Neuronal stem cell (in vitro differentiated cells): Measurements from ENCODE around the gene C1QTNF12.

Experiments used
- DNase-seq: peaks from one replicate; pipeline ENCODE4 v3.0.0-alpha.2; 2013; ENCODE audit warnings: low spot score
- H2AFZ ChIP-seq: one replicate; pipeline ENCODE4 v1.6.1; 2013; ENCODE audit warnings: mild to moderate bottlenecking, low read length, inconsistent platforms
- H2AK5ac ChIP-seq: 2 replicates; pipeline ENCODE4 v1.6.1; 2013; ENCODE audit warnings: low read depth, mild to moderate bottlenecking, inconsistent platforms, low read length, moderate library complexity, mixed read lengths
- H2BK120ac ChIP-seq: 2 replicates; pipeline ENCODE4 v1.6.1; 2013; ENCODE audit warnings: low read depth, mild to moderate bottlenecking, inconsistent platforms, low read length, moderate library complexity, mixed read lengths
- H2BK12ac ChIP-seq: one replicate; pipeline ENCODE4 v1.6.1; 2013; ENCODE audit warnings: low read length, inconsistent platforms
- H2BK15ac ChIP-seq: 2 replicates; pipeline ENCODE4 v1.6.1; 2013; ENCODE audit warnings: mild to moderate bottlenecking, low read length, inconsistent platforms, mixed read lengths
- H2BK5ac ChIP-seq: one replicate; pipeline ENCODE4 v1.6.1; 2013; ENCODE audit warnings: inconsistent platforms, mild to moderate bottlenecking, low read length, moderate library complexity
- H3K14ac ChIP-seq: one replicate; pipeline ENCODE4 v1.6.1; 2013; ENCODE audit warnings: low read length, inconsistent platforms
- H3K18ac ChIP-seq: 2 replicates; pipeline ENCODE4 v1.6.1; 2013; ENCODE audit warnings: low read length, inconsistent platforms
- H3K23ac ChIP-seq: 2 replicates; pipeline ENCODE4 v1.6.1; 2013; ENCODE audit warnings: low read depth, mild to moderate bottlenecking, mixed read lengths, low read length, inconsistent platforms; ENCODE audit not compliant: poor library complexity
- H3K27ac ChIP-seq: replicated peaks from 3 replicates; pipeline ENCODE4 v1.5.1; 2013; ENCODE audit warnings: low read length, inconsistent platforms
- H3K27me3 ChIP-seq, 3 experiments: 2 replicates each; pipeline ENCODE4 v1.6.1; 2013; ENCODE audit warnings: low read length in 3 of 3, mild to moderate bottlenecking in 2 of 3, inconsistent platforms in 1 of 3, low read depth in 1 of 3, mixed read lengths in 1 of 3, moderate library complexity in 1 of 3; ENCODE audit not compliant: control insufficient read depth in 3 of 3, insufficient read depth in 3 of 3
- H3K36me3 ChIP-seq, 2 donors: replicated peaks in 1 of 2; 2 replicates each; pipeline ENCODE4 v1.6.1; 2013; ENCODE audit warnings: low read length in 2 of 2; ENCODE audit not compliant: control insufficient read depth in 2 of 2, insufficient read depth in 2 of 2
- H3K4ac ChIP-seq: 2 replicates; pipeline ENCODE4 v1.6.1; 2013; ENCODE audit warnings: inconsistent platforms, mild to moderate bottlenecking, low read length, moderate library complexity
- H3K4me1 ChIP-seq, 2 donors: 1 replicate in 1 of 2; 2 replicates in 1 of 2; pipeline ENCODE4 v1.6.1; 2013; ENCODE audit warnings: low read length in 2 of 2, low read depth in 1 of 2; ENCODE audit not compliant: control insufficient read depth in 2 of 2, insufficient read depth in 1 of 2
- H3K4me2 ChIP-seq: one replicate; pipeline ENCODE4 v1.6.1; 2013; ENCODE audit warnings: mild to moderate bottlenecking, low read length, inconsistent platforms; ENCODE audit not compliant: insufficient read depth, poor library complexity, severe bottlenecking
- H3K4me3 ChIP-seq, 2 donors: 2 replicates each; pipeline ENCODE4 v1.5.1; 2013; ENCODE audit warnings: low read length in 2 of 2, mild to moderate bottlenecking in 2 of 2, inconsistent platforms in 1 of 2, moderate library complexity in 1 of 2
- H3K79me1 ChIP-seq: one replicate; pipeline ENCODE4 v1.6.1; 2013; ENCODE audit warnings: low read depth, mild to moderate bottlenecking, inconsistent platforms, low read length, moderate library complexity
- H3K9ac ChIP-seq: one replicate; pipeline ENCODE4 v1.6.1; 2013; ENCODE audit warnings: mild to moderate bottlenecking, low read depth, low read length, inconsistent platforms; ENCODE audit not compliant: poor library complexity
- H3K9me3 ChIP-seq, 2 donors: replicated peaks in 1 of 2; 2 replicates each; pipeline versions ENCODE3 to v1.6.1; 2013; ENCODE audit warnings: low read length in 2 of 2, mild to moderate bottlenecking in 2 of 2, inconsistent platforms in 1 of 2, low read depth in 1 of 2, mixed read lengths in 1 of 2, moderate library complexity in 1 of 2; ENCODE audit not compliant: control insufficient read depth in 2 of 2, insufficient read depth in 1 of 2
- H4K8ac ChIP-seq: one replicate; pipeline ENCODE4 v1.6.1; 2013; ENCODE audit warnings: low read depth, mild to moderate bottlenecking, inconsistent platforms, low read length, moderate library complexity
- H4K91ac ChIP-seq: one replicate; pipeline ENCODE4 v1.6.1; 2013; ENCODE audit warnings: low read length, low read depth, mild to moderate bottlenecking, inconsistent platforms; ENCODE audit not compliant: poor library complexity
- WGBS, 2 donors: extraction: QIAGEN DNeasy Blood & Tissue Kit; methylation state at CpG; one replicate each; pipeline ENCODE4 v1.1.7; 2013; ENCODE audit warnings: missing lambda C conversion rate in 2 of 2, mixed read lengths in 1 of 2; ENCODE audit not compliant: insufficient read length in 2 of 2, insufficient replicate concordance in 1 of 2; ENCODE audit errors: extremely low coverage in 2 of 2; 5-methylcytosine and 5-hydroxymethylcytosine counted together

Gene C1QTNF12

GRCh38 chr1:1204425-1204920, 42.0 kb downstream of the C1QTNF12 start:
- Histone ChIP-seq H3K27me3 (peaks cover 0 to 39% (median 28%) of the 10 kb centered on the region in 3 experiments), H2BK12ac (no peak overlapping the region), H2AK5ac (peak overlapping the region; percentile 96), H3K36me3 (no peaks in the 10 kb centered on the region), H2BK5ac (peak overlapping the region; percentile 39), H3K4ac (no peak overlapping the region), H3K18ac (peak overlapping the region; percentile 8), H3K4me3 (no peak overlapping the region), H3K4me1 (peaks cover 8 to 17% of the 10 kb centered on the region in 2 donors), H2BK15ac (peak overlapping the region; percentile 89), H3K9me3 (no peaks in the 10 kb centered on the region), H3K27ac (no peak overlapping the region), H3K79me1 (peaks cover 3% of the 10 kb centered on the region), H3K23ac (no peak overlapping the region), H4K8ac (no peak overlapping the region), H2AFZ (no peak overlapping the region), H3K4me2 (no peak overlapping the region), H3K9ac (no peak overlapping the region), H3K14ac (peak overlapping the region; percentile 56), H2BK120ac (no peak overlapping the region), H4K91ac (no peak overlapping the region)
- no peak for DNase-seq
- no CpG with 5 or more reads among the region's 8 CpGs for WGBS, 2 donors

- Histone ChIP-seq H2BK5ac (peak overlapping the region; percentile 39), H3K14ac (peak overlapping the region; percentile 56), H3K27me3 (peaks cover 0 to 39% (median 28%) of the 10 kb centered on the region in 3 experiments), H2BK15ac (peak overlapping the region; percentile 89), H3K4ac (no peak overlapping the region), H3K4me2 (no peak overlapping the region), H3K36me3 (no peaks in the 10 kb centered on the region), H3K4me1 (peaks cover 8 to 18% of the 10 kb centered on the region in 2 donors), H3K79me1 (peaks cover 3% of the 10 kb centered on the region), H3K9ac (no peak overlapping the region), H4K8ac (no peak overlapping the region), H3K4me3 (no peak overlapping the region), H4K91ac (no peak overlapping the region), H3K27ac (no peak overlapping the region), H3K9me3 (no peaks in the 10 kb centered on the region), H3K23ac (peak overlapping the region; percentile 34), H2BK120ac (no peak overlapping the region), H3K18ac (peak overlapping the region; percentile 64), H2BK12ac (peak overlapping the region; percentile 73), H2AK5ac (peak overlapping the region; percentile 83), H2AFZ (no peak overlapping the region)
- no peak for DNase-seq
- no CpG with 5 or more reads among the region's 49 CpGs for WGBS, 2 donors
These were observed 42.7 kb downstream of the C1QTNF12 start for GRCh38 chr1:1203561-1204424.

GRCh38 chr1:1202831-1203560, 43.5 kb downstream of the C1QTNF12 start:
- peak overlapping the region; percentile 84 for H2BK12ac ChIP-seq
- H2AFZ ChIP-seq: no peak overlapping the region
- H3K4me1 ChIP-seq: peaks cover 8 to 14% of the 10 kb centered on the region in 2 donors
- H3K4ac ChIP-seq: no peak overlapping the region
- no peak overlapping the region for H2BK120ac ChIP-seq
- no peak overlapping the region for H4K8ac ChIP-seq
- peaks cover 3% of the 10 kb centered on the region for H3K79me1 ChIP-seq
- H2BK15ac ChIP-seq: peak overlapping the region; percentile 89
- H3K23ac ChIP-seq: peak overlapping the region; percentile 89
- no peak overlapping the region for H4K91ac ChIP-seq
- no peak overlapping the region for H3K4me2 ChIP-seq
- H3K4me3 ChIP-seq: peak overlapping the region in 1 of 2 donors; percentile 21
- H3K14ac ChIP-seq: no peak overlapping the region
- no peaks in the 10 kb centered on the region for H3K36me3 ChIP-seq
- peak overlapping the region; percentile 83 for H2AK5ac ChIP-seq
- no peaks in the 10 kb centered on the region for H3K9me3 ChIP-seq
- DNase-seq: no peak
- no peak overlapping the region for H2BK5ac ChIP-seq
- H3K27me3 ChIP-seq: peaks cover 0 to 39% (median 28%) of the 10 kb centered on the region in 3 experiments
- WGBS, 2 donors: no CpG with 5 or more reads among the region's 27 CpGs
- H3K18ac ChIP-seq: peak overlapping the region; percentile 52
- no peak overlapping the region for H3K9ac ChIP-seq
- H3K27ac ChIP-seq: no peak overlapping the region
